ENCODE results near the gene LONP1. TPM values are rescaled to one million over a fixed set of nuclear protein-coding genes. Genes with fewer than 3 reads are reported as not detected.

The LONP1 gene
- total RNA-seq, 1 donor from 2014 or later: 90.3 TPM

DNA sequence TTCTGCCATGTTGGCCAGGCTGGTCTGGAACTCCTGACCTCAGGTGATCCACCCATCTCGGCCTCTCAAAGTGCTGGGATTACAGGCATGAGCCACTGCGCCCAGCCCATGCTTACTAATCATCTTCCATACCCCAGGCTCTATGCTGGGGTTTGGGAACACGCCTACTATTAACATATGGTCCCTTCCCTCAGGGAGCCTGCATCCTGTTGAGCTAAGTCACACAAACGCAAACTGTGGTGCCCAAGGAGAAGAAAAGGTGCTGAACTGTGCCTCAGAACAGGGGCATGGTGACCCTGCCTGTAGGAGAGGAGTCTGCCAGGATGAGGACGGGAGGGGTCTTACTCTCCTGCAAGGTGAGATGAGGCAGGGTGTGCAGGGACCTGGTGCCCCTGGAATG lies 45.2 kb downstream of the LONP1 start:
- peaks cover 6% of the 10 kb centered on the region for H3K36me3 Mint-ChIP-seq (ENCODE audit: unreplicated experiment)
- no peaks in the 10 kb centered on the region for H3K27me3 Mint-ChIP-seq (ENCODE audit: unreplicated experiment)
- no peak overlapping the region for H3K27ac Mint-ChIP-seq (ENCODE audit: unreplicated experiment)
- no peak overlapping the region for H3K4me3 Mint-ChIP-seq (ENCODE audit: unreplicated experiment)
- peaks cover 10% of the 10 kb centered on the region for H3K4me1 Mint-ChIP-seq (ENCODE audit: unreplicated experiment)
- no peak for DNase-seq (ENCODE audit: extremely low spot score, unreplicated experiment)
- no peaks in the 10 kb centered on the region for H3K9me3 Mint-ChIP-seq (ENCODE audit: unreplicated experiment)
- TF ChIP-seq, protein P1, sequence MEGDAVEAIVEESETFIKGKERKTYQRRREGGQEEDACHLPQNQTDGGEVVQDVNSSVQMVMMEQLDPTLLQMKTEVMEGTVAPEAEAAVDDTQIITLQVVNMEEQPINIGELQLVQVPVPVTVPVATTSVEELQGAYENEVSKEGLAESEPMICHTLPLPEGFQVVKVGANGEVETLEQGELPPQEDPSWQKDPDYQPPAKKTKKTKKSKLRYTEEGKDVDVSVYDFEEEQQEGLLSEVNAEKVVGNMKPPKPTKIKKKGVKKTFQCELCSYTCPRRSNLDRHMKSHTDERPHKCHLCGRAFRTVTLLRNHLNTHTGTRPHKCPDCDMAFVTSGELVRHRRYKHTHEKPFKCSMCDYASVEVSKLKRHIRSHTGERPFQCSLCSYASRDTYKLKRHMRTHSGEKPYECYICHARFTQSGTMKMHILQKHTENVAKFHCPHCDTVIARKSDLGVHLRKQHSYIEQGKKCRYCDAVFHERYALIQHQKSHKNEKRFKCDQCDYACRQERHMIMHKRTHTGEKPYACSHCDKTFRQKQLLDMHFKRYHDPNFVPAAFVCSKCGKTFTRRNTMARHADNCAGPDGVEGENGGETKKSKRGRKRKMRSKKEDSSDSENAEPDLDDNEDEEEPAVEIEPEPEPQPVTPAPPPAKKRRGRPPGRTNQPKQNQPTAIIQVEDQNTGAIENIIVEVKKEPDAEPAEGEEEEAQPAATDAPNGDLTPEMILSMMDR (IDR thresholded peaks at IDR 0.05): no peak

DNA sequence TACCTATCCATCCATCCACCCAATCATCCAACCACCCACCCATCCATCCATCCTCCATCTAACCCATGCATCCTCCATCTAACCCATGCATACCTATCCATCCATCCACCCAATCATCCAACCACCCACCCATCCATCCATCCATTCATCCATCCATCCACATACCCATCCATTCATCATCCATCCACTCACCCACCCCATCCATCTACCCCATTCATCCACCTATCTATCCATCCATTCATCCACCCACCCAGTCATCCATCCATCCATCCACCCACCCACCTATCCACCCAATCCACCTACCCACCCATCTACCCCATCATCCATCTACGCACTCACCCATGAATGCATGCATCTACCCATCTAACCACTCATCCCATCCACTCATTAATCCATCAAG lies 46.2 kb downstream of the LONP1 start:
- TF ChIP-seq, protein P1 (IDR thresholded peaks at IDR 0.05): no peak
- Mint-ChIP-seq H3K27me3 (ENCODE audit: unreplicated experiment) (no peaks in the 10 kb centered on the region), H3K4me1 (ENCODE audit: unreplicated experiment) (peaks cover under 1% of the 10 kb centered on the region)

DNA sequence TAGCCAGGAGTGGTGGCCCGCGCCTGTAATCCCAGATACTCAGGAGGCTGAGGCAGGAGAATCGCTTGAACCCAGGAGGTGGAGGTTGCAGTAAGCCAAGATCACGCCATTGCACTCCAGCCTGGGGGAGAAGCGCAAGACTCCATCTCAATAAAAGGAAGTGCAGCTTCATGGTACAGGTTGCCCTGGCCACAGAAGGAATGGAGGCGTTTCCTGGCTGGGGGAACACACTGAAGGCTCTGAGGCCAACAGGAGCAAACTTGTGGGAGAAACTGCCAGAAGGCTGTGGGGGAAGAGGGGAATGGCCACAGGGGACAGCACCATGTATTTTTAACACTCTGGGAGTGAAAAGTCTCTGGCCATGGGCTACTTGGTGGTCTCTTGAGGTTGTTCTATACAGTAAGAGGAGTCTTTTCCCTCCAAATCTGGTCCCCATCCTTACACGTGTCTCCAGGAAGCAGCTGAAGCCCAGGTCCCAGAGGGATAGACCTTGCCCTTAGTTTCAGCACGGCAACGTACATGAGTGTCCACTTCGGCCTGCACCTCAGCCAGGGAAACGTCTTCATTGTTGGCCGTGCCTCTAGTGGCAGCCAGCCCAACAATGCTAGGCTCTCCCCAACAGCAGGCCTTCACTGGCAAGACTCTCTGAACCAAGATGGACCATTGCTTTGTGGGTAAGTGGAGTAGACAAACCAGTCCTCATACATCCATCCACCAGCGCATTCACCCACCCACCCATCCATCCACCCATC lies 47.1 kb downstream of the LONP1 start:
- H3K4me1 Mint-ChIP-seq (ENCODE audit: unreplicated experiment): no peaks in the 10 kb centered on the region
- peaks cover 5% of the 10 kb centered on the region for H3K36me3 Mint-ChIP-seq (ENCODE audit: unreplicated experiment)
- no peaks in the 10 kb centered on the region for H3K27me3 Mint-ChIP-seq (ENCODE audit: unreplicated experiment)
- TF ChIP-seq, protein P1 (IDR thresholded peaks at IDR 0.05): no peak
- DNase-seq (ENCODE audit: extremely low spot score, unreplicated experiment): no peak
- H3K27ac Mint-ChIP-seq (ENCODE audit: unreplicated experiment): no peak overlapping the region
- no peaks in the 10 kb centered on the region for H3K9me3 Mint-ChIP-seq (ENCODE audit: unreplicated experiment)
- no peak overlapping the region for H3K4me3 Mint-ChIP-seq (ENCODE audit: unreplicated experiment)

More for the DNA sequence above, 46.2 kb downstream of the LONP1 start:
- H3K4me3 Mint-ChIP-seq (ENCODE audit: unreplicated experiment): no peak overlapping the region
- H3K9me3 Mint-ChIP-seq (ENCODE audit: unreplicated experiment): no peaks in the 10 kb centered on the region
- no peak overlapping the region for H3K27ac Mint-ChIP-seq (ENCODE audit: unreplicated experiment)
- H3K36me3 Mint-ChIP-seq (ENCODE audit: unreplicated experiment): peaks cover 5% of the 10 kb centered on the region
- no peak for DNase-seq (ENCODE audit: extremely low spot score, unreplicated experiment)

DNA sequence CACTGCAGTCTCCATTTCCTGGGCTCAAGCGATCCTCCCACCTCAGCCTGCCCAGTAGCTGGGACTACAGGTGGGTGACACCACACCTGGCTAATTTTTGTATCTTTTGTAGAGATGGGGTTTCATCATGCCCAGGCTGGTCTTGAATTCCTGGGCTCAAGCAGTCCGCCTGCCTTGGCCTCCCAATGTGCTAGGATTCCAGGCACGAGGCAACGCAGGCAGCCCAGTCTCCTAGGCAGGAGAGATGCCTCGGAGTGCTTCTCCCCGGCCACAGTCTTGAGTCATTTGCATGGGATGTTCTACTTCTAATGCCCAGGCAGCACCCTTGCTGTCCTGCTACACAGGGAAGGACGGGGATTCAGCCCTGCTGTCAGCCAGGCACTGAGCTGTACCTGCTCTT lies 48.3 kb downstream of the LONP1 start:
- no peaks in the 10 kb centered on the region for H3K4me1 Mint-ChIP-seq (ENCODE audit: unreplicated experiment)
- DNase-seq (ENCODE audit: extremely low spot score, unreplicated experiment): no peak
- H3K27me3 Mint-ChIP-seq (ENCODE audit: unreplicated experiment): no peaks in the 10 kb centered on the region
- no peak overlapping the region for H3K27ac Mint-ChIP-seq (ENCODE audit: unreplicated experiment)
- peaks cover 16% of the 10 kb centered on the region for H3K36me3 Mint-ChIP-seq (ENCODE audit: unreplicated experiment)
- TF ChIP-seq, protein P1 (IDR thresholded peaks at IDR 0.05): no peak
- H3K9me3 Mint-ChIP-seq (ENCODE audit: unreplicated experiment): no peaks in the 10 kb centered on the region
- H3K4me3 Mint-ChIP-seq (ENCODE audit: unreplicated experiment): no peak overlapping the region

DNA sequence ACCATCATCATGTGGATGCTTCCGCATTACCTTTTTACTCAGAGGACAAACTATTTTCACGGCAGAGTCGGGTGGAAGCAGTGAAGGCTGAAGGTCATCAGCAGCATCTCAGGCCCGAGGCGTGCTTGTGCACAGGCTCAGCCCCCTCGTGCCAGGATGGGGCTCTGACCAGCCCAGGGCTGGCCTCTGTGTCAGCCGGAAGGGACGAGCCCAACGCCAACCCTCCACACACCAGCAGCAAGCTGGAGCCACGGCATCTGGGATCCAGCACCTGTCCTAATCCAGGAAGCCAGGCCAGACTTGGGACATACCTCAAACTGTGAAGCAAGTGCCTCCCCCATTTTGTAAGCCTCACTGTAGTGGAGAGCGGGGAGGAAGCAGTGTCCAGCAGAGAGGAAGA lies 50.7 kb downstream of the LONP1 start:
- TF ChIP-seq, protein P1 (IDR thresholded peaks at IDR 0.05): no peak
- no peaks in the 10 kb centered on the region for H3K4me1 Mint-ChIP-seq (ENCODE audit: unreplicated experiment)
- H3K9me3 Mint-ChIP-seq (ENCODE audit: unreplicated experiment): no peaks in the 10 kb centered on the region
- peaks cover 36% of the 10 kb centered on the region for H3K36me3 Mint-ChIP-seq (ENCODE audit: unreplicated experiment)
- no peaks in the 10 kb centered on the region for H3K27me3 Mint-ChIP-seq (ENCODE audit: unreplicated experiment)
- H3K4me3 Mint-ChIP-seq (ENCODE audit: unreplicated experiment): no peak overlapping the region
- H3K27ac Mint-ChIP-seq (ENCODE audit: unreplicated experiment): no peak overlapping the region
- DNase-seq (ENCODE audit: extremely low spot score, unreplicated experiment): no peak

Measured in osteocyte (in vitro differentiated cells).